HG02981 (cell line): ENCODE data around the gene MTMR8.
A peak's percentile ranks its signal among the peaks of the same experiment; 100 is the strongest.
"Not testable (repeated sequence)": the region's sequence is repeated elsewhere in the genome, so short reads cannot be mapped to it uniquely, and the experiment has no call there.

ENCODE experiments used
- ATAC-seq: cut with Tn5 transposase; IDR thresholded peaks from one replicate; pipeline ENCODE4 v1.9.1; 2021; ENCODE audit warnings: mild to moderate bottlenecking, moderate library complexity; ENCODE audit not compliant: unreplicated experiment

MTMR8 gene

GRCh38 chrX:64394874-64395567 is at the start of gene MTMR8:
MTMR8 (minus strand) TSS chrX:64395452; CDS start chrX:64395363, 89 bp downstream.
- ATAC-seq: peak; percentile 98

- ATAC-seq: no peak
These were observed 44.3 kb upstream of the MTMR8 start for GRCh38 chrX:64439551-64439950.

GRCh38 chrX:64437665-64438064 is 42.4 kb upstream of the MTMR8 start:
- no peak for ATAC-seq

- ATAC-seq: no peak
These were observed 42.0 kb upstream of the MTMR8 start for GRCh38 chrX:64437218-64437617.

- no peak for ATAC-seq
These were observed 33.1 kb upstream of the MTMR8 start for GRCh38 chrX:64428371-64428770.

- peak; percentile 96 for ATAC-seq
These were observed 32.5 kb upstream of the MTMR8 start for GRCh38 chrX:64427787-64428186.

GRCh38 chrX:64427281-64427680 is 32.0 kb upstream of the MTMR8 start:
- ATAC-seq: no peak

- not testable (repeated sequence) for ATAC-seq
These were observed 14.5 kb upstream of the MTMR8 start for GRCh38 chrX:64409730-64410129.

GRCh38 chrX:64398088-64398487 is 2.8 kb upstream of the MTMR8 start:
- no peak for ATAC-seq

GRCh38 chrX:64395568-64395929 is 297 bp upstream of the MTMR8 start:
- peak; percentile 6 for ATAC-seq

- ATAC-seq: peak; percentile 12
These were observed 986 bp downstream of the MTMR8 start for GRCh38 chrX:64394059-64394873.

- ATAC-seq: no peak
These were observed 5.8 kb downstream of the MTMR8 start for GRCh38 chrX:64389489-64389888.

GRCh38 chrX:64380789-64381188 is 14.5 kb downstream of the MTMR8 start:
- ATAC-seq: not testable (repeated sequence)

GRCh38 chrX:64379924-64380323 is 15.3 kb downstream of the MTMR8 start:
- ATAC-seq: no peak

- ATAC-seq: no peak
These were observed 17.5 kb downstream of the MTMR8 start for GRCh38 chrX:64377753-64378152.

GRCh38 chrX:64352081-64352480 is 43.2 kb downstream of the MTMR8 start:
- ATAC-seq: no peak

- no peak for ATAC-seq
These were observed 44.7 kb downstream of the MTMR8 start for GRCh38 chrX:64350521-64350920.

- ATAC-seq: no peak
These were observed 45.2 kb downstream of the MTMR8 start for GRCh38 chrX:64350047-64350446.

GRCh38 chrX:64342811-64343210 is 52.4 kb downstream of the MTMR8 start:
- ATAC-seq: no peak

GRCh38 chrX:64338296-64338695 is 57.0 kb downstream of the MTMR8 start:
- no peak for ATAC-seq

- ATAC-seq: no peak
These were observed 60.8 kb downstream of the MTMR8 start for GRCh38 chrX:64334467-64334866.

GRCh38 chrX:64330284-64330683 is 65.0 kb downstream of the MTMR8 start:
- ATAC-seq: no peak
